GM21360 (cell line): ENCODE results near the gene WNK3.

Experiments
- ATAC-seq: cut with Tn5 transposase; IDR thresholded peaks from one replicate; pipeline ENCODE4 v1.9.1; 2021; ENCODE audit warnings: mild to moderate bottlenecking, moderate library complexity; ENCODE audit not compliant: unreplicated experiment

Gene WNK3

DNA sequence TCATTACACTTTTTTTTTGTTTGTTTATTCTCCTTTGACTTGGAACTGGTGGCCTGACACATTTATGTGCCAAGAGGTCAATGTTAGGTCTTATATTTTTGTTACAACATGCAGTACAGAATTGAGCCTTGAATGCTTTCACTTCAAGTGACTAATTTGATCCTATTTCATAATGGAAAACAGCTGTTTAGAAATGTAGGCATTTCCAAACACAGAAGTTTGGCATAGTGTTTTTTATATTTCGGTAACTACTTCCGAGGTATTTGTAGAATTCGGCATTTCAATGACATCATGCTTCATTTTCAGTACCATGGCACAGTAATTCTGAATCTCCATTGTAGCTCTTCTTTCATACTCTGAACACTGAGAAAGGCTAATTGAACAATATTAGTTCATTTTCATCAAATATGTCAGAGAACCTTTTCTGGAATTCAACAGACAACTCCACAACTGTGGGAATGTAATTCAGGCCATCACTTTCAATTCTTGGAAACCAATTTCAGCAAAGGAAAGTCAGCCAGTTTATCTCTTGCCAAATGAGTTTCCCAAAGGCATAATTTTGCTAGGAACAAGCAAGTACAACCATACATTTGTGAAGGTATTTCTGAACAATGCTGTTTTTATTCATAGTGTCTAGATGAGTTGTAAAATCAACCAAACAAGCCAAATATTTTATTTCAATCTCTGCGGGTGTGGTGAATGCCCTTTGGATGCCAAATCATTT lies 186.2 kb downstream of the WNK3 start:
- ATAC-seq = no peak

DNA sequence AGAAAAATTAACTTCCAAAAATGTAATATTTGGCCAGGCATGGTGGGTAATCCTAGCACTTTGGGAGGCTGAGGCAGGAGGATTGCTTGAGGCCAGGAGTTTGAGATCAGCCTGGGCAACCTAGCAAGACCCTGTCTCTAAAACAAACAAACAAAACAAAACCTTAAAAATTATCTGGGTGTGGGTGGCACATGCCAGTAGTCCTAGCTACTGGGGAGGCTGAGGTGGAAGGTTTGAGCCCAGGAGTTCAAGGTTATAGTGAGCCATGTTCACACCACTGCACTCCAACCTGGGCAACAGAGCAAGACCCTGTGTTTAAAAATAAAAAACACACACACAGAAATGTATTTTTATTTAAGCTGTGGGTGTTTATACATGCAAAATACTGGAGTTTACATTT lies 186.8 kb downstream of the WNK3 start:
- ATAC-seq = no peak

DNA sequence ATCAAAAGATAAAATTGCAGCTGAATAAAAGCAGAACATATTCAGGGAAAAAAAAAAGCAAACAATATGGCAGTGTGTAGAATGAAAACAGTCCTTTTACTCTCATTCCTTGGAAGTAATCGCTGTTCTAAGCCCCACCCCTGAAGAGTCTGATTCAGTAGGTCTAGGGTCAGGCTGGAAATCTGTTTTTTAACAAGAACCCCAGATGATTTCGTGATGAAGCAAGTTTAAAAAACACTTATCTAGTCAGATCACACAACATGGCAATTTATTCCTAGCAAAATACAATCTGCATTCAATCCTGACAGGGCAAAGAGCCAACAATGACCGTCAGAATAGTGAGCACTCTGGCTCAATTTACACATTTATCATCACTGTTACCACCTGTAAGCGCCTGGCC lies 190.9 kb downstream of the WNK3 start:
- ATAC-seq = no peak

DNA sequence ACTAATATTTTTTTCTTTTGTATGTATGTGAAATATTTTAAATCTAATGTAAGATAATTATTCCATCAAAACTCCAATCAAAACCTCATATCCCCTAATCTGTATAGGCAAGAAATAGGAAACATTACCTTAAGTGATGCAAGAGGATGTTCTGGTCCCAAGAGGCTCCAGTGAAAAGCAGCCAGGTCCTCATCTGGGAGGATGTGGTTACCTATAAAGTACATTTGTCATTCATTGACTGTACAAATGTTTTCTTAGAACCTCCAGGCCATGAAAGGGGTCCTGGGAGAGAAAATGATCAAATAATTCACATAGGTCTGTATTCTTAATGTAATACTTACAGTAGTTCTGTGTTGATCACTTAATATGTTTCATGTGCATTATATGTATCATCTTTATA lies 200.3 kb downstream of the WNK3 start:
- ATAC-seq = no peak
